GM23338 (cell line): ENCODE data around the gene CMTM2. TPM values are rescaled to one million over a fixed set of nuclear protein-coding genes. Genes with fewer than 3 reads are reported as not detected.

Experiments used
- ATAC-seq: fragments of 200-7000 bp; cut with Tn5 transposase; 3 replicates; pipeline ENCODE4 v1.9.1; 2020
- DNase-seq: peaks from one replicate; pipeline ENCODE4 v3.0.0-alpha.2; 2015; ENCODE audit warnings: low spot score
- H2AFZ ChIP-seq: fragments of 200-600 bp; sonication (generic); 2 replicates; pipeline ENCODE4 v1.8.0; 2016; ENCODE audit warnings: antibody characterized with exemption, mild to moderate bottlenecking, moderate library complexity
- H3F3A ChIP-seq: fragments of 200-600 bp; sonication (generic); replicated peaks from 2 replicates; pipeline ENCODE4 v1.8.0; 2017; ENCODE audit warnings: antibody characterized with exemption, mixed run types, low read depth
- H3K27ac ChIP-seq: fragments of 200-600 bp; sonication (generic); 2 replicates; pipeline ENCODE4 v1.6.1; 2016; ENCODE audit warnings: low read depth
- H3K27me3 ChIP-seq: fragments of 200-600 bp; sonication (generic); 2 replicates; pipeline ENCODE4 v1.8.0; 2016; ENCODE audit warnings: mild to moderate bottlenecking, mixed run types, moderate library complexity; ENCODE audit not compliant: insufficient read depth
- H3K36me3 ChIP-seq: fragments of 200-600 bp; sonication (generic); 2 replicates; pipeline ENCODE4 v1.8.0; 2016; ENCODE audit warnings: mild to moderate bottlenecking; ENCODE audit not compliant: insufficient read depth
- H3K4me1 ChIP-seq: fragments of 200-600 bp; sonication (generic); 2 replicates; pipeline ENCODE4 v1.8.0; 2016; ENCODE audit warnings: mild to moderate bottlenecking, moderate library complexity; ENCODE audit not compliant: insufficient read depth
- H3K4me2 ChIP-seq: fragments of 200-600 bp; sonication (generic); 2 replicates; pipeline ENCODE4 v1.7.1; 2017; ENCODE audit warnings: mixed run types
- H3K4me3 ChIP-seq: fragments of 200-600 bp; sonication (generic); 2 replicates; pipeline ENCODE4 v1.6.1; 2016; ENCODE audit warnings: mixed run types
- H3K79me2 ChIP-seq: fragments of 200-600 bp; sonication (generic); replicated peaks from 2 replicates; pipeline ENCODE4 v1.8.0; 2017; ENCODE audit warnings: mild to moderate bottlenecking; ENCODE audit not compliant: insufficient read depth
- H3K9me2 ChIP-seq: fragments of 200-600 bp; sonication (generic); 2 replicates; pipeline ENCODE4 v1.8.0; 2017; ENCODE audit not compliant: insufficient read depth
- H4K20me1 ChIP-seq: fragments of 200-600 bp; sonication (generic); replicated peaks from 2 replicates; pipeline ENCODE4 v1.8.0; 2017; ENCODE audit warnings: mild to moderate bottlenecking; ENCODE audit not compliant: insufficient read depth
- H3K27ac Mint-ChIP-seq: 2 replicates; pipeline ENCODE4 v1.8.0; 2020; ENCODE audit warnings: inconsistent platforms, mild to moderate bottlenecking, moderate library complexity, mixed read lengths
- H3K27me3 Mint-ChIP-seq: 3 replicates; pipeline ENCODE4 v1.8.0; 2022; ENCODE audit warnings: low read depth, mild to moderate bottlenecking, moderate library complexity, mixed read lengths, inconsistent platforms; ENCODE audit not compliant: insufficient read depth, poor library complexity
- H3K36me3 Mint-ChIP-seq: 3 replicates; pipeline ENCODE4 v1.8.0; 2021; ENCODE audit warnings: low read depth, mild to moderate bottlenecking, inconsistent platforms, moderate library complexity, mixed read lengths
- H3K4me1 Mint-ChIP-seq: 3 replicates; pipeline ENCODE4 v1.8.0; 2020; ENCODE audit warnings: mild to moderate bottlenecking, inconsistent platforms, mixed read lengths
- H3K4me3 Mint-ChIP-seq: 3 replicates; pipeline ENCODE4 v1.8.0; 2021; ENCODE audit warnings: moderate library complexity, mild to moderate bottlenecking, inconsistent platforms, mixed read lengths
- H3K9me3 Mint-ChIP-seq: 3 replicates; pipeline ENCODE4 v1.8.0; 2020; ENCODE audit warnings: moderate library complexity, mild to moderate bottlenecking, inconsistent platforms, mixed read lengths
- JUNB ChIP-seq: IDR thresholded peaks from one replicate; pipeline ENCODE4 v1.6.1; 2016; ENCODE audit warnings: antibody characterized with exemption; ENCODE audit not compliant: unreplicated experiment
- NANOG ChIP-seq: IDR thresholded peaks from 2 replicates; pipeline ENCODE4 v1.6.1; 2016; ENCODE audit warnings: antibody characterized with exemption, borderline replicate concordance
- POLR2AphosphoS5 ChIP-seq: IDR thresholded peaks from 2 replicates; pipeline ENCODE4 v1.6.1; 2016; ENCODE audit warnings: antibody characterized with exemption, low read depth
- REST ChIP-seq: IDR thresholded peaks from one replicate; pipeline ENCODE4 v1.6.1; 2018; ENCODE audit warnings: antibody characterized with exemption; ENCODE audit not compliant: unreplicated experiment
- STAT1 ChIP-seq: IDR thresholded peaks from one replicate; pipeline ENCODE4 v1.6.1; 2016; ENCODE audit warnings: antibody characterized with exemption; ENCODE audit not compliant: unreplicated experiment
- ZNF114 ChIP-seq: fragments of 250-450 bp; sonication (Bioruptor Pico); IDR thresholded peaks from 2 replicates; pipeline ENCODE4 v1.5.0; 2020; ENCODE audit warnings: mild to moderate bottlenecking, moderate library complexity
- ZNF462 ChIP-seq: fragments of 250-450 bp; sonication (Bioruptor Pico); IDR thresholded peaks from 2 replicates; pipeline ENCODE4 v1.5.0; 2020; ENCODE audit warnings: mild to moderate bottlenecking, moderate library complexity
- polyA plus RNA-seq: library from polyadenylated mRNA; unstranded; fragments of >200 nt; fragmentation: Nextera tagmentation; extraction: Ambion mirVana; gene quantifications from 2 replicates; pipeline ENCODE4 v1.2.1, GENCODE V29; 2016
- total RNA-seq: library from RNA; depleted of rRNA; stranded (reverse); fragments of >200 nt; shearing (Covaris generic); gene quantifications from 2 replicates; pipeline ENCODE4 v1.2.3, GENCODE V29; 2014

Gene CMTM2
- total and polyA plus RNA-seq, 2 experiments from 2014 or later = not detected

DNA sequence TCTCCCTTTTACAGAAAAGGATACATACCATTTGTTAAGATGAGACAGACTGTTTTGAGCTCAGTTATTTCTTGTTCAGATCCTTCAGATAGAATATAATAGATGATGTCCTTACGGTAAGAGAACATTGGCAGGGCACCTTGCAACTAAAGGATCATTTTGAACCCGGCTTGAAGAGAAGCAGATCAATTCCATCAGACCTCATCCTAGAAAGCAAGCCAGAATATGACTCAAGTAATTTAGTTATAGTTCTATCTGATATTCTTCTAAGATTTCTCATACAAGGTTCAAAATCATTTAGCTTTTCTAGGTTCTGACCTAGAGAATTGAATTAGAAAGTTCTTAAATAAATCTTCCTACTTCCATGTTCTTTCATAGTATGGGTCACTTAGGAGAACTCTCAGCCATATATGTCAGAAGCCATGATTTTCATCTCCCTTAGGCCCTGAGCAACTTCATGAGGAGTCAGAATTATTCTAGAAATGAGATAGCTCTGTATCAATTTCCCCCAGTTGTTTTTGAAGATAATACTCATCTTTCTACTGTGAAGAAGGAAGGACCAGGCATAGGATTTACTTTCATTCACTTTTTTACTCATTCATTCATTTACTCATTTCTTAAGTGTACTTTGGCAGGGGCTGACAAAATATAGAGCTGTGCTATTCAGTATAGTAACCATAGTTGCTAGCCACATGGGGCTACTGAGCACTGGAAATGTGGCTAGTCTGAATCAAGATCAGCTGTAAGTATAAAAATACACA is 15.5 kb upstream of the CMTM2 start:
- no peak overlapping the region for H3K27ac Mint-ChIP-seq
- no peak overlapping the region for H3K4me3 Mint-ChIP-seq
- TF ChIP-seq NANOG (no peak), REST (no peak), ZNF114 (CRISPR knock-in tag) (no peak), ZNF462 (CRISPR knock-in tag) (no peak), POLR2AphosphoS5 (no peak), STAT1 (no peak), JUNB (no peak)
- H3K4me2 ChIP-seq = no peak overlapping the region
- no peaks in the 10 kb centered on the region for H3K27me3 Mint-ChIP-seq
- no peak overlapping the region; the same call in 1 of the 2 replicates for H3K27ac ChIP-seq
- ATAC-seq (no peak), DNase-seq (no peak)
- H3K79me2 ChIP-seq = no peaks in the 10 kb centered on the region
- peaks cover 10% of the 10 kb centered on the region; the same call in 1 of the 2 replicates for H4K20me1 ChIP-seq
- no peak overlapping the region for H3K4me3 ChIP-seq
- peaks cover 4% of the 10 kb centered on the region; the same call in 2 of the 3 replicates for H3K36me3 Mint-ChIP-seq
- no peaks in the 10 kb centered on the region for H3K9me2 ChIP-seq
- H3K4me1 ChIP-seq = no peaks in the 10 kb centered on the region
- no peaks in the 10 kb centered on the region for H3K9me3 Mint-ChIP-seq
- no peaks in the 10 kb centered on the region for H3K4me1 Mint-ChIP-seq
- H2AFZ ChIP-seq = no peak overlapping the region
- H3K36me3 ChIP-seq = no peaks in the 10 kb centered on the region
- H3K27me3 ChIP-seq = no peaks in the 10 kb centered on the region
- H3F3A ChIP-seq = no peaks in the 10 kb centered on the region
